A673 (cell line): ENCODE measurements around the gene SLF2. TPM values are rescaled to one million over a fixed set of nuclear protein-coding genes. Genes with fewer than 3 reads are reported as not detected.

Source experiments
- BruUV-seq: library from RNA; stranded (reverse); fragments of 400-500 nt; replicated peaks from 2 replicates; lab custom pipeline; 2021; lab: Mats Ljungman, UMichigan
- CTCF ChIA-PET: fragments of 300-600 bp; sonication (Branson Sonifier 250); formaldehyde crosslinking; loops from one replicate; lab custom pipeline; 2022; ENCODE audit warnings: antibody characterized with exemption; lab: Charles Lee
- POLR2A ChIA-PET: fragments of 300-600 bp; sonication (Branson Sonifier 250); formaldehyde crosslinking; loops from one replicate; lab custom pipeline; 2022; ENCODE audit warnings: antibody characterized with exemption; ENCODE audit not compliant: low non-redundant PET; lab: Charles Lee
- DNase-seq: peaks from one replicate; pipeline ENCODE4 v3.0.0-alpha.2; 2015; ENCODE audit warnings: low spot score
- H3K27ac ChIP-seq: fragments of 200-600 bp; sonication (generic); 2 replicates; pipeline ENCODE4 v1.5.1; 2016; ENCODE audit warnings: mixed run types, low read depth, mild to moderate bottlenecking, mixed read lengths, antibody characterized with exemption, low read length; ENCODE audit not compliant: poor library complexity, severe bottlenecking
- H3K27me3 ChIP-seq: fragments of 200-600 bp; sonication (generic); replicated peaks from 2 replicates; pipeline ENCODE4 v1.6.1; 2017; ENCODE audit warnings: mixed run types, low read depth, mild to moderate bottlenecking, mixed read lengths, antibody characterized with exemption, low read length; ENCODE audit not compliant: insufficient read depth, poor library complexity
- H3K36me3 ChIP-seq: fragments of 200-600 bp; sonication (generic); 2 replicates; pipeline ENCODE4 v1.6.1; 2016; ENCODE audit warnings: mixed run types, mild to moderate bottlenecking, mixed read lengths, antibody characterized with exemption, low read length; ENCODE audit not compliant: insufficient read depth, poor library complexity, severe bottlenecking
- H3K4me1 ChIP-seq: fragments of 200-600 bp; sonication (generic); 2 replicates; pipeline ENCODE4 v1.6.1; 2017; ENCODE audit warnings: mixed run types, mild to moderate bottlenecking, mixed read lengths, antibody characterized with exemption, low read length; ENCODE audit not compliant: insufficient read depth, poor library complexity, severe bottlenecking
- H3K4me3 ChIP-seq: fragments of 200-600 bp; sonication (generic); 2 replicates; pipeline ENCODE4 v1.5.1; 2016; ENCODE audit warnings: low read depth, mixed run types, mild to moderate bottlenecking, mixed read lengths, low read length; ENCODE audit not compliant: poor library complexity, severe bottlenecking
- H3K9me3 ChIP-seq: fragments of 200-600 bp; sonication (generic); 2 replicates; pipeline ENCODE4 v1.6.1; 2016; ENCODE audit warnings: mixed run types, low read depth, mild to moderate bottlenecking, mixed read lengths, antibody characterized with exemption, low read length; ENCODE audit not compliant: poor library complexity, severe bottlenecking
- CTCF ChIP-seq: fragments of 300-800, 200-600 bp; sonication (generic); conservative IDR thresholded peaks from 2 replicates; pipeline ENCODE4 v1.5.1; 2017; ENCODE audit warnings: low read depth, mild to moderate bottlenecking, antibody characterized with exemption, low read length, moderate library complexity, mixed read lengths
- EZH2 ChIP-seq: fragments of 200-600 bp; sonication (generic); IDR thresholded peaks from 2 replicates; pipeline ENCODE4 v1.6.1; 2017; ENCODE audit warnings: borderline replicate concordance, low read depth, mild to moderate bottlenecking, mixed read lengths, antibody characterized with exemption, low read length; ENCODE audit not compliant: poor library complexity, severe bottlenecking
- intact Hi-C: fragments of 100-400 bp; cut with micrococcal nuclease; formaldehyde crosslinking; loops from one replicate; pipeline ENCODE4 v1.10.0; 2022; ENCODE audit not compliant: unreplicated experiment
- total RNA-seq: library from RNA; stranded (reverse); gene quantifications from 2 replicates; pipeline ENCODE4 v1.2.3, GENCODE V29; 2021

Gene SLF2
- total RNA-seq, 1 experiment from 2014 or later: 39.4 TPM

GRCh38 chr10:100978901-100979195 is 66.1 kb downstream of the SLF2 start:
- ChIA-PET POLR2A (no interaction called here), CTCF (no interaction called here)
- TF ChIP-seq EZH2: no peak

DNA sequence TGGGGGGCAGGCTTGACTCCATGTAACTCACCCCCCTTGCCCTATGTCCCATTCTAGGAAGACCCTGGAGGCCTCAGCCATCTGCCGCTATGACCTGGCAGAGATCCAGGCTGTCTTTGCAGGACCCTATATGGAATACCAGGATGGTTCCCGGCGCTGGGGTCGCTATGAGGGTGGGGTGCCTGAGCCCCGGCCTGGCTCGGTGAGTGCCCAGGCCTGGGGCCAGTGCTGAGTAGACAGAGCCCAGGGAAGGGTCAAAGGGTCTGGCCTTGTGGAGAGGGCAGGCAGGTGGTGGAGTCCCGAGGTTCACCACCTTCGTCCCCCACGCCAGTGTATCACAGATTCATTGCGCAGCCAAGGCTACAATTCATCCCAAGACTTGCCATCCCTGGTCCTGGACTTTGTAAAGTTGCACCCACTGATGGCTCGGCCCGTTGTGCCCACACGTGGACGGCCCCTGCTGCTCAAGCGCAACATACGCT is 67.1 kb downstream of the SLF2 start:
- TF ChIP-seq EZH2: no peak
- no peak for TF ChIP-seq CTCF
- Histone ChIP-seq H3K27me3 (no peaks in the 10 kb centered on the region), H3K36me3 (peaks cover 5% of the 10 kb centered on the region), H3K9me3 (no peaks in the 10 kb centered on the region), H3K4me3 (no peak overlapping the region), H3K27ac (no peak overlapping the region), H3K4me1 (no peaks in the 10 kb centered on the region)
- ChIA-PET CTCF (no interaction called here), POLR2A (no interaction called here)
- no peak for DNase-seq
- intact Hi-C loops: no loop called here
- no TSS peak for BruUV-seq

More at GRCh38 chr10:100978901-100979195, 66.1 kb downstream of the SLF2 start:
- DNase-seq: no peak
- no TSS peak for BruUV-seq
- Histone ChIP-seq H3K27me3 (no peaks in the 10 kb centered on the region), H3K9me3 (no peaks in the 10 kb centered on the region), H3K27ac (no peak overlapping the region), H3K4me1 (no peaks in the 10 kb centered on the region), H3K36me3 (peaks cover 5% of the 10 kb centered on the region), H3K4me3 (no peak overlapping the region)
- intact Hi-C loops: no loop called here

GRCh38 chr10:100980311-100980710 is 67.5 kb downstream of the SLF2 start:
- ChIA-PET CTCF (no interaction called here), POLR2A (interaction anchor here (0.5 kb wide), 1 partner anchor 488 kb away, joined by 17 read pairs; no protein-coding TSS in a partner anchor)
- TF ChIP-seq CTCF (no peak), EZH2 (no peak)

DNA sequence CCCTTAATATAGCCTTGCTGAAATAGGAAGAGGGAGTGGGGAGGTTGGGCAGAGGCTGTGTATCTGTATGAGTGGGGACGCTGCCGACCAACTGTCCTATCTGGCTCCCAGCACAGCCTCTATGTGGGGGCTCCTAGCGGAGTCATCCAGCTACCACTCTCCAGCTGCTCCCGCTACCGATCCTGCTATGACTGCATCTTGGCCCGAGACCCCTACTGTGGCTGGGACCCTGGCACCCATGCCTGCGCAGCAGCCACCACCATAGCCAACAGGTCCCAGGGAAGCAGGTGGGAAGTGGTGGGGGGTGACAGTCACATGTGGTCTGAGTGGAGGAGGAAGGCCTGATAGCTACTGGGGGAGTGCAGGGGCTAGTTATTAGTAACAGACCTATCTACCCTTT is 67.9 kb downstream of the SLF2 start:
- H3K4me3 ChIP-seq: no peak overlapping the region
- TF ChIP-seq CTCF (no peak), EZH2 (no peak)
- peaks cover 10% of the 10 kb centered on the region for H3K36me3 ChIP-seq
- POLR2A ChIA-PET: interaction anchor here (0.5 kb wide), 1 partner anchor 487 kb away, joined by 17 read pairs; no protein-coding TSS in a partner anchor
- no peak for DNase-seq
- H3K4me1 ChIP-seq: no peaks in the 10 kb centered on the region
- intact Hi-C loops: no loop called here
- no peaks in the 10 kb centered on the region for H3K27me3 ChIP-seq
- no peak overlapping the region for H3K27ac ChIP-seq
- H3K9me3 ChIP-seq: no peaks in the 10 kb centered on the region
- CTCF ChIA-PET: no interaction called here
- no TSS peak for BruUV-seq

More at GRCh38 chr10:100980311-100980710, 67.5 kb downstream of the SLF2 start:
- intact Hi-C loops: no loop called here
- Histone ChIP-seq H3K27me3 (no peaks in the 10 kb centered on the region), H3K36me3 (peaks cover 6% of the 10 kb centered on the region), H3K27ac (no peak overlapping the region), H3K9me3 (no peaks in the 10 kb centered on the region), H3K4me3 (no peak overlapping the region), H3K4me1 (no peaks in the 10 kb centered on the region)
- no peak for DNase-seq
- BruUV-seq: no TSS peak
